PC-3 (cell line): Measurements from ENCODE around the gene PSPN. TPM values are rescaled to one million over a fixed set of nuclear protein-coding genes. Genes with fewer than 3 reads are reported as not detected.
A peak's percentile ranks its signal among the peaks of the same experiment; 100 is the strongest.
"Not testable (repeated sequence)": the region's sequence is repeated elsewhere in the genome, so short reads cannot be mapped to it uniquely, and the experiment has no call there.

Experiments used
- ATAC-seq: fragments of 200-7000 bp; cut with Tn5 transposase; 2 replicates; pipeline ENCODE4 v1.9.1; 2020; ENCODE audit warnings: mild to moderate bottlenecking, moderate library complexity
- BruUV-seq: library from RNA; stranded (reverse); fragments of 400-500 nt; replicated peaks from 2 replicates; lab custom pipeline; 2021; lab: Mats Ljungman, UMichigan
- CTCF ChIA-PET: fragments of 300-600 bp; sonication (Branson Sonifier 250); formaldehyde crosslinking; loops from one replicate; lab custom pipeline; 2022; ENCODE audit warnings: antibody characterized with exemption; lab: Charles Lee
- POLR2A ChIA-PET: fragments of 300-600 bp; sonication (Branson Sonifier 250); formaldehyde crosslinking; loops from one replicate; lab custom pipeline; 2022; ENCODE audit warnings: antibody characterized with exemption; ENCODE audit not compliant: unreplicated experiment; lab: Charles Lee
- DNase-seq: peaks from one replicate; pipeline ENCODE4 v3.0.0-alpha.2; 2015
- H2AFZ ChIP-seq: fragments of 300-600 bp; sonication (generic); 2 replicates; pipeline ENCODE4 v1.6.0; 2016; ENCODE audit warnings: antibody characterized with exemption, low read length
- H3F3A ChIP-seq: fragments of 300-600 bp; sonication (generic); one replicate; pipeline ENCODE4 v1.6.0; 2017; ENCODE audit warnings: antibody characterized with exemption, low read length, control low read depth, mild to moderate bottlenecking; ENCODE audit not compliant: unreplicated experiment
- H3K27ac ChIP-seq: fragments of 300-600 bp; sonication (generic); 2 replicates; pipeline ENCODE4 v1.5.1; 2016; ENCODE audit warnings: mild to moderate bottlenecking, low read length
- H3K27me3 ChIP-seq: fragments of 300-600 bp; sonication (generic); 2 replicates; pipeline ENCODE4 v1.6.1; 2016; ENCODE audit warnings: low read length, mixed read lengths
- H3K36me3 ChIP-seq: fragments of 300-600 bp; sonication (generic); 2 replicates; pipeline ENCODE4 v1.6.1; 2016; ENCODE audit warnings: low read depth, mixed run types, low read length, mixed read lengths
- H3K4me1 ChIP-seq: fragments of 300-600 bp; sonication (generic); 2 replicates; pipeline ENCODE4 v1.5.1; 2016; ENCODE audit warnings: low read length; ENCODE audit not compliant: insufficient read depth
- H3K4me2 ChIP-seq: fragments of 300-600 bp; sonication (generic); 2 replicates; pipeline ENCODE4 v1.6.0; 2016; ENCODE audit warnings: low read length
- H3K4me3 ChIP-seq: fragments of 300-600 bp; sonication (generic); 2 replicates; pipeline ENCODE4 v1.5.1; 2016; ENCODE audit warnings: mild to moderate bottlenecking, low read length, mixed read lengths
- H3K79me2 ChIP-seq: fragments of 300-600 bp; sonication (generic); 2 replicates; pipeline ENCODE4 v1.6.1; 2017; ENCODE audit warnings: low read length, mixed read lengths
- H3K9ac ChIP-seq: fragments of 300-600 bp; sonication (generic); 2 replicates; pipeline ENCODE4 v1.6.0; 2016; ENCODE audit warnings: mild to moderate bottlenecking, low read length
- H3K9me2 ChIP-seq: fragments of 300-600 bp; sonication (generic); replicated peaks from 2 replicates; pipeline ENCODE4 v1.6.1; 2016; ENCODE audit warnings: mixed run types, low read length, mixed read lengths
- H3K9me3 ChIP-seq: fragments of 300-600 bp; sonication (generic); 2 replicates; pipeline ENCODE4 v1.6.1; 2016; ENCODE audit warnings: low read length, mixed read lengths
- H4K20me1 ChIP-seq: fragments of 300-600 bp; sonication (generic); 2 replicates; pipeline ENCODE4 v1.6.1; 2016; ENCODE audit warnings: low read length, mixed read lengths
- EZH2 ChIP-seq: fragments of 300-600 bp; sonication (generic); IDR thresholded peaks from one replicate; pipeline ENCODE4 v1.6.1; 2017; ENCODE audit warnings: antibody characterized with exemption, mild to moderate bottlenecking, low read length; ENCODE audit not compliant: unreplicated experiment
- EZH2phosphoT487 ChIP-seq: fragments of 300-600 bp; sonication (generic); IDR thresholded peaks from 2 replicates; pipeline ENCODE4 v1.6.1; 2018; ENCODE audit warnings: mild to moderate bottlenecking, antibody characterized with exemption, low read length, borderline replicate concordance
- intact Hi-C: fragments of 100-400 bp; cut with micrococcal nuclease; formaldehyde crosslinking; loops from 2 replicates; pipeline ENCODE4 v1.9.0; 2023
- total RNA-seq: library from RNA; depleted of rRNA; stranded (reverse); fragments of >200 nt; gene quantifications from 2 replicates; pipeline ENCODE4 v1.2.3, GENCODE V29; 2014
- TF ChIP-seq, protein P1 (sequence below): fragments of 300-600 bp; sonication (generic); conservative IDR thresholded peaks from 2 replicates; pipeline ENCODE4 v1.5.1; 2017; ENCODE audit warnings: antibody characterized with exemption, low read depth, mild to moderate bottlenecking, low read length

PSPN gene
- total RNA-seq, 1 experiment from 2014 or later, result 3.1 TPM

DNA sequence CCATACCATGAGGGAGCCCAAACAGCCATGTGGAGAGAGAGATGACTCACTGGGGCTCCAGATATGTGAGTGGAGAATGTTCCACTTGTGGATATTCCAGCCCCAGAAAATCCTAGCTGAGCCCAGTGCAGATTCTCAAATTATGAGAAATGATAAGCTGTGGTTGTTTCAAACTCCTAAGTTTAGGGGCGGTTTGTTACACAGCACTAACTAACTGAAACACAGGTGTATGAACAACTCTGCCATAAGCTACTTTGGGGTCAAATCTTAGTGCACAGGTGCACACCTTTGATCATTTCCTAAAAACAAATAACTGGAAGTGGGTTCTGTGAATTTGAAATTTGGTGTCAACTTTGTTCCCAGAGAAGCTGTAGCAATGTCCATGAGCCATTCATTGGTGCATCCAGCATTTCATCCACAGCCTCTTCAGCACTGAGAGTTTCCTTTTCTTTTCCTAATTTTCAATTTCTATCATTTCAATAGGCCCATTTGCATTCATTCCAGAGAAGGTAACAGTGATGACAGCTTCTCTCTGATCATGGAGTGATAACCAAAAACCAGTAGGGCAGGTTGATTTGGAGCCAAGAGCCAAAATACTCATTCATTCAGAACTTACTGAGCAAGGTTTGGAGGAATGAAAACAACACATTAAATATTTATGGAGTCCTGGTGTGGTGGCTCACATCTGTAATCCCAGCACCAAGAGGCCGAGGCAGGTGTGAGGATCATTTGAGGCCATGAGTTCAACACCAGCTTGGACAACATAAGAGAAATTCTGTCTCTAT lies 23.2 kb downstream of the PSPN start:
- Histone ChIP-seq H3K36me3 (no peaks in the 10 kb centered on the region), H3K79me2 (no peaks in the 10 kb centered on the region), H3K9me2 (no peaks in the 10 kb centered on the region), H3K4me1 (0 out of 2 replicates have a peak, but pooled peaks cover 4% of the 10 kb centered on the region), H3K27ac (no peak overlapping the region), H2AFZ (no peak overlapping the region), H3K4me3 (no peak overlapping the region), H3K9me3 (no peaks in the 10 kb centered on the region), H3K27me3 (no peaks in the 10 kb centered on the region), H3K4me2 (no peak overlapping the region), H3F3A (no peaks in the 10 kb centered on the region), H3K9ac (no peak overlapping the region), H4K20me1 (no peaks in the 10 kb centered on the region)
- ChIA-PET CTCF (no interaction called here), POLR2A (interaction anchor here (0.7 kb wide), 1 partner anchor 391 kb away, joined by 3 read pairs; no protein-coding TSS in a partner anchor)
- ATAC-seq (peak; percentile 37), DNase-seq (peak; percentile 81)
- TF ChIP-seq, protein P1, sequence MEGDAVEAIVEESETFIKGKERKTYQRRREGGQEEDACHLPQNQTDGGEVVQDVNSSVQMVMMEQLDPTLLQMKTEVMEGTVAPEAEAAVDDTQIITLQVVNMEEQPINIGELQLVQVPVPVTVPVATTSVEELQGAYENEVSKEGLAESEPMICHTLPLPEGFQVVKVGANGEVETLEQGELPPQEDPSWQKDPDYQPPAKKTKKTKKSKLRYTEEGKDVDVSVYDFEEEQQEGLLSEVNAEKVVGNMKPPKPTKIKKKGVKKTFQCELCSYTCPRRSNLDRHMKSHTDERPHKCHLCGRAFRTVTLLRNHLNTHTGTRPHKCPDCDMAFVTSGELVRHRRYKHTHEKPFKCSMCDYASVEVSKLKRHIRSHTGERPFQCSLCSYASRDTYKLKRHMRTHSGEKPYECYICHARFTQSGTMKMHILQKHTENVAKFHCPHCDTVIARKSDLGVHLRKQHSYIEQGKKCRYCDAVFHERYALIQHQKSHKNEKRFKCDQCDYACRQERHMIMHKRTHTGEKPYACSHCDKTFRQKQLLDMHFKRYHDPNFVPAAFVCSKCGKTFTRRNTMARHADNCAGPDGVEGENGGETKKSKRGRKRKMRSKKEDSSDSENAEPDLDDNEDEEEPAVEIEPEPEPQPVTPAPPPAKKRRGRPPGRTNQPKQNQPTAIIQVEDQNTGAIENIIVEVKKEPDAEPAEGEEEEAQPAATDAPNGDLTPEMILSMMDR, result no peak
- TF ChIP-seq EZH2phosphoT487, result no peak
- intact Hi-C loops, result no loop called here
- no TSS peak for BruUV-seq

DNA sequence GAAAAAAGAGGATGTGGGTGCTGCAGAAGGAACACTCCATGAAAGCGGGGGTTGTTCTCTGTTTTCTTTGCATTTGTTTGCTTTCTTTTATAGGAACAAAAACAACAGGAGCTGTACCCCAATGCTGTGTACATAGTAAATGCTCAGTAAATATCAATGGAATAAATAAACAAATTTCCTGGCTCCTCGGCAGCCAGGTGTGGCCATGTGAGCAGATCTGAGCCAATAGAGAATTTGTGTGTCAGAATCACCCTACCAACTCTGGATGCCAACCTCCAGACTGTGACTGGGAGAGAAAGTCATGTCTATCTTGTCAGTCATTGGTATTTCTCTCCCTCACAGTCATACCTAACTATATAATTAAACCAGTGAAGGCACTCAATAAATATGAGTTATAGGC lies 25.0 kb downstream of the PSPN start:
- intact Hi-C loops, result no loop called here

DNA sequence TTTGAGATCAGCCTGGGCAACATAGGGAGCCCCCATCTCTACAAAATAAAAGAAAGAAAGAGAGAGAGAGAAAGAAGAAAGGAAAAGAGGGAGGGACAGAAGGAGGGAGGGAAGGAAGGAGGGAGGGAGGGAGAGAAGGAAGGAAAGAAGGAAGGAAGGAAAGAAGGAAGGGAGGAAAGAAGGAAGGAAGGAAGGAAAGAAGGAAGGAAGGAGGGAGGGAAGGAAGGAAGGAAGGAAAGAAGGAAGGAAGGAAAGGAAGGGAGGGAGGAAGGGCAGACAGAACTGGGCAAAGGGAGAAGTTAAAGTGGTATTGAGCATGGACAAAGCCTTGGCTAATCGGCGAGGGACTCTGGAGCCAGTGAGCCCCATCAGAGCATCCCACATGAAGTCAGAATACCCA lies 26.5 kb downstream of the PSPN start:
- H3K27me3 ChIP-seq, H3K79me2 ChIP-seq, H3K36me3 ChIP-seq, POLR2A ChIA-PET, H3F3A ChIP-seq, H3K4me3 ChIP-seq, BruUV-seq, H3K9me2 ChIP-seq, H3K4me1 ChIP-seq, H4K20me1 ChIP-seq, DNase-seq, H3K4me2 ChIP-seq, H3K27ac ChIP-seq, H3K9me3 ChIP-seq, ATAC-seq, H2AFZ ChIP-seq, H3K9ac ChIP-seq, CTCF ChIA-PET, intact Hi-C loops: not testable (repeated sequence)

More for the DNA sequence above, 25.0 kb downstream of the PSPN start:
- H3K79me2 ChIP-seq, result no peaks in the 10 kb centered on the region
- CTCF ChIA-PET, result no interaction called here
- H3K9ac ChIP-seq, result no peak overlapping the region
- ATAC-seq, result peak; percentile 46
- no TSS peak for BruUV-seq
- no peaks in the 10 kb centered on the region for H4K20me1 ChIP-seq
- no peak for DNase-seq
- H3K4me2 ChIP-seq, result no peak overlapping the region
- no peaks in the 10 kb centered on the region for H3K9me2 ChIP-seq
- no peaks in the 10 kb centered on the region for H3K27me3 ChIP-seq
- TF ChIP-seq, protein P1, result no peak
- no peak for TF ChIP-seq EZH2
- no peak for TF ChIP-seq EZH2phosphoT487
- no peaks in the 10 kb centered on the region for H3K36me3 ChIP-seq
- H3K9me3 ChIP-seq, result no peaks in the 10 kb centered on the region
- H2AFZ ChIP-seq, result no peak overlapping the region
- 0 out of 2 replicates have a peak, but pooled peaks cover 4% of the 10 kb centered on the region for H3K4me1 ChIP-seq
- H3F3A ChIP-seq, result no peaks in the 10 kb centered on the region
- POLR2A ChIA-PET, result no interaction called here
- H3K4me3 ChIP-seq, result no peak overlapping the region
- no peak overlapping the region for H3K27ac ChIP-seq
